NCI-H2107 treated with DMSO at 0.1 percent for 48 hours (cell line): ENCODE results near the gene MAP1B.
"Not testable (repeated sequence)": the region's sequence is repeated elsewhere in the genome, so short reads cannot be mapped to it uniquely, and the experiment has no call there.

Source experiments
- DNase-seq: peaks from one replicate; lab custom pipeline; 2025; ENCODE audit not compliant: unreplicated experiment; lab: John Stamatoyannopoulos, UW

MAP1B gene

GRCh38 chr5:72159501-72159911, 52.2 kb downstream of the MAP1B start:
- no peak for DNase-seq

- no peak for DNase-seq
Observed at GRCh38 chr5:72160329-72160728, 53.1 kb downstream of the MAP1B start.

GRCh38 chr5:72160959-72161358, 53.7 kb downstream of the MAP1B start:
- DNase-seq: no peak

GRCh38 chr5:72161951-72162350, 54.7 kb downstream of the MAP1B start:
- no peak for DNase-seq

- DNase-seq: no peak
Observed at GRCh38 chr5:72163349-72163983, 56.2 kb downstream of the MAP1B start.

GRCh38 chr5:72166070-72166979, 59.0 kb downstream of the MAP1B start:
- peak; percentile 32 for DNase-seq

- DNase-seq: no peak
Observed at GRCh38 chr5:72167257-72167656, 60.0 kb downstream of the MAP1B start.

- no peak for DNase-seq
Observed at GRCh38 chr5:72167804-72168203, 60.5 kb downstream of the MAP1B start.

- no peak for DNase-seq
Observed at GRCh38 chr5:72170101-72170500, 62.8 kb downstream of the MAP1B start.

GRCh38 chr5:72171181-72171580, 63.9 kb downstream of the MAP1B start:
- DNase-seq: not testable (repeated sequence)

- DNase-seq: no peak
Observed at GRCh38 chr5:72171667-72172066, 64.4 kb downstream of the MAP1B start.

- DNase-seq: no peak
Observed at GRCh38 chr5:72172786-72173185, 65.5 kb downstream of the MAP1B start.

GRCh38 chr5:72177538-72177937, 70.3 kb downstream of the MAP1B start:
- no peak for DNase-seq

GRCh38 chr5:72179028-72179815, 71.9 kb downstream of the MAP1B start:
- no peak for DNase-seq

- DNase-seq: no peak
Observed at GRCh38 chr5:72179816-72180440, 72.7 kb downstream of the MAP1B start.

- no peak for DNase-seq
Observed at GRCh38 chr5:72180925-72181324, 73.7 kb downstream of the MAP1B start.

- no peak for DNase-seq
Observed at GRCh38 chr5:72182686-72183085, 75.4 kb downstream of the MAP1B start.

- DNase-seq: no peak
Observed at GRCh38 chr5:72183101-72183520, 75.8 kb downstream of the MAP1B start.

GRCh38 chr5:72184408-72184807, 77.1 kb downstream of the MAP1B start:
- DNase-seq: no peak

GRCh38 chr5:72185496-72186329, 78.4 kb downstream of the MAP1B start:
- no peak for DNase-seq
